Parathyroid adenoma (tissue), 2 donors: Measurements from ENCODE around the gene MUC6.

Experiments used
- H2AFZ ChIP-seq: fragments of 300-600 bp; sonication (generic); one replicate; pipeline ENCODE4 v1.7.0; 2017; ENCODE audit warnings: antibody characterized with exemption, mild to moderate bottlenecking
- H3K27ac ChIP-seq: fragments of 300-600 bp; sonication (generic); one replicate; pipeline ENCODE4 v1.7.0; 2017
- H3K27me3 ChIP-seq: fragments of 300-600 bp; sonication (generic); one replicate; pipeline ENCODE4 v1.7.0; 2017; ENCODE audit warnings: low read length; ENCODE audit not compliant: control insufficient read depth, insufficient read depth
- H3K36me3 ChIP-seq: fragments of 300-600 bp; sonication (generic); one replicate; pipeline ENCODE4 v1.7.0; 2017; ENCODE audit warnings: low read length; ENCODE audit not compliant: control insufficient read depth, insufficient read depth
- H3K4me1 ChIP-seq: fragments of 300-600 bp; sonication (generic); one replicate; pipeline ENCODE4 v1.7.0; 2017; ENCODE audit warnings: control low read depth
- H3K4me2 ChIP-seq: fragments of 300-600 bp; sonication (generic); one replicate; pipeline ENCODE4 v1.7.0; 2017; ENCODE audit warnings: low read length
- H3K4me3 ChIP-seq: fragments of 300-600 bp; sonication (generic); one replicate; pipeline ENCODE4 v1.7.0; 2017; ENCODE audit warnings: low read depth, low read length
- H3K79me2 ChIP-seq: fragments of 300-600 bp; sonication (generic); one replicate; pipeline ENCODE4 v1.7.0; 2017; ENCODE audit warnings: control low read depth
- H3K9ac ChIP-seq: fragments of 300-600 bp; sonication (generic); one replicate; pipeline ENCODE4 v1.7.0; 2017; ENCODE audit warnings: mild to moderate bottlenecking
- H3K9me3 ChIP-seq: fragments of 300-600 bp; sonication (generic); one replicate; pipeline ENCODE4 v1.7.0; 2017; ENCODE audit warnings: low read length; ENCODE audit not compliant: control insufficient read depth
- CTCF ChIP-seq: fragments of 300-600 bp; sonication (generic); IDR thresholded peaks from one replicate; pipeline ENCODE4 v1.7.0; 2017; ENCODE audit warnings: antibody characterized with exemption, mild to moderate bottlenecking
- donor health status: primary hyperparathyroidism.

The MUC6 gene

GRCh38 chr11:1008001-1008802, 28.3 kb downstream of the MUC6 start:
- Histone ChIP-seq H3K4me3 (no peak overlapping the region), H3K9ac (no peak overlapping the region), H2AFZ (no peak overlapping the region), H3K4me2 (no peak overlapping the region), H3K4me1 (no peaks in the 10 kb centered on the region), H3K27me3 (no peaks in the 10 kb centered on the region), H3K79me2 (no peaks in the 10 kb centered on the region), H3K36me3 (no peaks in the 10 kb centered on the region), H3K9me3 (no peaks in the 10 kb centered on the region), H3K27ac (no peak overlapping the region)
- no peak for TF ChIP-seq CTCF

- H3K36me3 ChIP-seq, result no peaks in the 10 kb centered on the region
- H3K27me3 ChIP-seq, result no peaks in the 10 kb centered on the region
- no peaks in the 10 kb centered on the region for H3K9me3 ChIP-seq
- H3K9ac ChIP-seq, result no peak overlapping the region
- no peak overlapping the region for H3K4me3 ChIP-seq
- no peaks in the 10 kb centered on the region for H3K4me1 ChIP-seq
- H2AFZ ChIP-seq, result no peak overlapping the region
- H3K79me2 ChIP-seq, result no peaks in the 10 kb centered on the region
- no peak for TF ChIP-seq CTCF
- no peak overlapping the region for H3K4me2 ChIP-seq
- no peak overlapping the region for H3K27ac ChIP-seq
Observed at GRCh38 chr11:1007279-1007678, 29.2 kb downstream of the MUC6 start.

GRCh38 chr11:1006762-1007161, 29.8 kb downstream of the MUC6 start:
- H3K4me1 ChIP-seq, result no peaks in the 10 kb centered on the region
- H3K36me3 ChIP-seq, result no peaks in the 10 kb centered on the region
- no peak overlapping the region for H3K4me2 ChIP-seq
- H3K9ac ChIP-seq, result no peak overlapping the region
- no peaks in the 10 kb centered on the region for H3K9me3 ChIP-seq
- no peak for TF ChIP-seq CTCF
- no peaks in the 10 kb centered on the region for H3K79me2 ChIP-seq
- H3K27ac ChIP-seq, result no peak overlapping the region
- no peak overlapping the region for H2AFZ ChIP-seq
- H3K27me3 ChIP-seq, result no peaks in the 10 kb centered on the region
- no peak overlapping the region for H3K4me3 ChIP-seq

- Histone ChIP-seq H3K79me2 (no peaks in the 10 kb centered on the region), H3K4me3 (no peak overlapping the region), H2AFZ (no peak overlapping the region), H3K4me1 (no peaks in the 10 kb centered on the region), H3K36me3 (no peaks in the 10 kb centered on the region), H3K27me3 (no peaks in the 10 kb centered on the region), H3K9ac (no peak overlapping the region), H3K27ac (no peak overlapping the region), H3K4me2 (no peak overlapping the region), H3K9me3 (no peaks in the 10 kb centered on the region)
- no peak for TF ChIP-seq CTCF
Observed at GRCh38 chr11:1005928-1006327, 30.6 kb downstream of the MUC6 start.

GRCh38 chr11:1003159-1003558, 33.4 kb downstream of the MUC6 start:
- no peak for TF ChIP-seq CTCF
- Histone ChIP-seq H3K27ac (no peak overlapping the region), H3K4me3 (no peak overlapping the region), H3K27me3 (no peaks in the 10 kb centered on the region), H2AFZ (no peak overlapping the region), H3K79me2 (no peaks in the 10 kb centered on the region), H3K4me2 (no peak overlapping the region), H3K4me1 (no peaks in the 10 kb centered on the region), H3K9ac (no peak overlapping the region), H3K36me3 (no peaks in the 10 kb centered on the region), H3K9me3 (no peaks in the 10 kb centered on the region)
